ENCODE results near the gene SLFN14.

- TF ChIP-seq CTCF (IDR thresholded peaks at IDR 0.05 in 4 of 5, conservative IDR thresholded peaks at IDR 0.05 in 1 of 5) (no peak), POLR2A (IDR thresholded peaks at IDR 0.05) (no peak)
Observed at GRCh38 chr17:35588196-35588920, 27.7 kb upstream of the SLFN14 start.
